ENCODE measurements around the gene MROH8.

MROH8 gene

GRCh38 chr20:37198932-37199660, 19.7 kb upstream of the MROH8 start:
- DNase-seq (ENCODE audit: low spot score), result no peak

DNA sequence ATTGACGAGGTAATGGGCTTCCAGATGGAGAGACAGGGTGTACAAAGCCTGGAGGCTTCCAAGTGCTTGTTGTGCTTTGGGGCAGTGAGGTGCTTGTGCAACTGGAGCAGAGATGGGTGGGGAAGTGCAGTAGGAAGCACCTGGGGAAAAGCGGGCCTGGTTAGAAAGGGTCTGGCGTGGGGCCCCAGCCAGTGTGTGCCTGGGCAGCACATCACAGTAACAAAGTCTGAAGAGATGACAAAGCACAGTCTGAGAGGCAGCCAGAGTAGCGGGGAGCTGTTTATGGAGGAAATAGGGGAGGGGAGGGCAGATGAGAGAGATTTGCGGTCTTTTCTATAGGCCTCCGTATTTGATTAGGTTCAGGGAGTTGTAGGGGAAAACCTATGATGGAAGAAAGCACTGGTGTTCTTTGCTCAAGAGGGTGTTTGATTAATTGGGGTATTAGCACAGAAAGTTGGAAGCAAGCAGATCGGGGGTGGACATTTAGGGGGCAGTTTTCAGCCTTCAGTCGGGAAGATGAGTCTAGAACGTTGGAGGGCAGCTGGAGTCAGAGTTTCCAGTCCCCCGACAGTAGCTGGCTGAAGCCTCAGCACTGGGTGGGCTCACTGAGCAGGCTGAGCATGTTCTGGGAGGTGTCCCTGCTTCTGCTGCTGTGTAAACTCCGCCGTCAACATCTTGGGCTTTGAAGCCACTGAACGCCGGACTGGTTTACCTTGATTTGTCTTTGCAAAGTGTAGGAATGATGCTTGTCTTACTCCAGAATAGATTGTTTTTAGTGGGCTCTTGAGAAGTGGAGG, 15.5 kb upstream of the MROH8 start:
- no peak for DNase-seq (ENCODE audit: low spot score)

DNA sequence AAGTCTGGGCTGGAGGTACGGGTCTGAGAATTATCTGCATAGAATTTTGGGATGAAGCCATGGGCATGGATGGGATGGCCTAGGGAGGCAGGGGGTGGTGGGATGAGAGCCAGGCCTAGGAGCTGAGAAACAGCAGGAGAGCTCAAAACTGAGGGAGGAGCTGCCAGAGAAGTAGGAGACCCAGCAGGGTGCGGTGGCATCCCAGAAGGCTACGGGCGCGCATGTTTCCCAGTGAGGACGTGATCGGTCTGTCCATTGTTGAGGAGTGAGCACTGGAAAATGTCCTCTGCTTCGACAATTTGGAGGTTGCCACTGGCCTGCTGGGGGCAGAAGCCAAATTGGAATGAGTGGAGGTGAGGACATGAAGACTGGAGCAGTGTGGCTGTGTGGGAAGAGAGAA, 14.5 kb upstream of the MROH8 start:
- no peak for DNase-seq (ENCODE audit: low spot score)

- peak; percentile 63 for DNase-seq (ENCODE audit: low spot score)
Measured at GRCh38 chr20:37193226-37193625, 13.9 kb upstream of the MROH8 start.

DNA sequence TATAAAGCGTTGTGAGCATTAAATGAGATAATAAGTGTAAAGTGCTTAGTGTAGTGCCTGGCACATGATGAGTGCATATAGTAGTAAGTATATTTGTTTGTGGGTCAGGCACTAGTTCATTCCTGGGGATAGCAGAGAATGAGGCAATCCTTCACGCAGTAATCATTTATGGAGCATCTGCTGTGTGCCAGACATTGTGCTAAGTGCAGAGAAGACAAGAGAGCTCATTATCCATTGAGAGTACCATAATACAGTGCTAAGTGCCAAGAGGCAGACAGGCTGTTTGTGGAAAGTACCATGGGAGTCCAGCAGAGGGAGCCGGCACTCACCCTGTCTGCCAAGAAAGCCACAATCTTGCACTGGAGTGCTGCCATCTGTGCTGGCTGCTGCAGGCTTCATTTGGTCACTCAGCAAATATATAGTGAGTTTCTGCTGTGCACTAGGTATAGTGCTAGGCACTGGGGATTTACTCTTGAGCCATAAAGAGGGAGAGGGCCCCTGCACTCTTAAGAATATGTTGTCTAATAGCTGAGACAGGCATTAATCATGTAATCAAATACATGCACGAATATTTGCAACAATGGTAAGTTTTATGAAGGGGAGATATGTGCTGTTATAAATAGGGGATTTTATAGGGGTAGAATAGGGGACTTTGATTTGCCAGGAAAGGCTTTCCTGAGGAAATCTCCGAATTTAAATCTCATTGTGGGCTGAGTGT, 12.9 kb upstream of the MROH8 start:
- peak; percentile 96 for DNase-seq (ENCODE audit: low spot score)

GRCh38 chr20:37190354-37191112, 11.2 kb upstream of the MROH8 start:
- DNase-seq (ENCODE audit: low spot score), result no peak

GRCh38 chr20:37189416-37190016, 10.2 kb upstream of the MROH8 start:
- no peak for DNase-seq (ENCODE audit: low spot score)

- DNase-seq (ENCODE audit: low spot score), result no peak
Measured at GRCh38 chr20:37188787-37189186, 9.4 kb upstream of the MROH8 start.

- no peak for DNase-seq (ENCODE audit: low spot score)
Measured at GRCh38 chr20:37185686-37186085, 6.3 kb upstream of the MROH8 start.

GRCh38 chr20:37179683-37180524, 556 bp upstream of the MROH8 start:
- DNase-seq (ENCODE audit: low spot score), result no peak

GRCh38 chr20:37172836-37173235, 6.5 kb downstream of the MROH8 start:
- no peak for DNase-seq (ENCODE audit: low spot score)

DNA sequence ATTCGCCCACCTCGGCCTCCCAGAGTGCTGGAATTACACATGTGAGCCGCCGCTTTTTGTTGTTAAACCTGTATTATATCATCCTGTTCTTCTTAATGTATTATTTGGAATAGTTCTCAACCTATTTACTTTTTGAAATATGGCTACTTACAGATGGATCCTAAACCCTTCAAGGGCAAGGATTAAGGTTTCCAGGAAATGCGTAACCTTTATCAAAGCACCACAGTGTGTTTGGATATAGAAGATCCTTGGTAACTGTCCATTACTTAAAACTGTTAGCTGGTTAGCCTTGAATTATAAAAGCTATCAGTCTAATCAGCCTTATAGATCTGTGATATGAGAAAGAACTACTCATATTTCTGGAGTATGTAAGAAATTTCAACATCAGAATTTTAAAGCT, 12.5 kb downstream of the MROH8 start:
- DNase-seq (ENCODE audit: low spot score), result no peak

DNA sequence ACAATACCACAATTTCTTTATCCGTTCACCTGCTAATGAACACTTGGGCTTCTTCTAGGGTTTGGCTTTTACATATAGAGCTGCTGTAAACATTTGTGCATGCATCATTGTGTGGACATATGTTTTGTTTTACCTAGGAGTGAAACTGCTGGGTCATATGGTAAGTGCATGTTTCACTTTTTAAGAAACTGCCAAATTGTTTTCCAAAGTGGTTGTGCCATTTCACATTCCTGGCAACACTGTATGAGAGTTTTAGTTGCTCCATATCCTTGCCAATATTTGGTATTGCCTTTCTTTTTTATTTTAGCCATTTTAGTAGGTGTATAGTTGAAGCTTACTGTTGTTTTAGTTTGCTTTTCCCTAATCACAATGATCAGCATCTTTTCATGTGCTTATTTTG, 14.3 kb downstream of the MROH8 start:
- no peak for DNase-seq (ENCODE audit: low spot score)

DNA sequence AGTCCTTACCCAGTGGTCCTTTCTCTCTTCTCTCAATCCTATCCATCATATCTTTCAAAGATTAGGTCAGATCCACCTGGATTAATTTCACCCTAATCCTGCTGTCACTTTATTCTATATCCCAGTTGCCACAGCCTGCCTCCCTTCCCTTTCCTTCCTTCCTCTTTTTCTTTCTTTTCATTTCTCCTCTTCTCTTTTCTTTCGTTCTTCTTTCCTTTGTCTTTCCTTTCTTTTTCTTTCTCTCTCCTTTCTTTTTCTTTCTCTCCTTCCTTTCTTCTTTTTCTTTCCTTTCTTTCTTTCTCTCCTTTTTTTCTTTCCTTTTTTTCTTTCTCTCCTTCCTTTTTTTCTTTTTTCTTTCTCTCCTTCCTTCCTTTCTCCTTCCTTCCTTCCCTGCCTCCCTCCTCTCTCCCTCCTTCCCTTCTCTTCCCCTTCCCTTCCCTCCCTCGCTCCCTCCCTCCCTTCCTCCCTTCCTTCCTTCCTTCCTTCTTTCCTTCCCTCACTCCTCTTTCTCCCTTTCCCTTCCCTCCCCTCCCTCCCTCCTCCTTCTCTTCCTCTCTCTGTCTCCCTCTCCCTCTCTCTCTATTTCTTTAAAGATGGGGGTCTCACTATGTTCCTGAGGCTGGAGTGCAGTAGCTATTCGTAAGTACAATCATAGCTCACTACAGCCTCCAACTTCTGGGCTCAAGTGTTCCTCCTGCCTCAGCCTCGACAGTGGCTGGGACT, 15.4 kb downstream of the MROH8 start:
- DNase-seq (ENCODE audit: low spot score), result no peak

- no peak for DNase-seq (ENCODE audit: low spot score)
Measured at GRCh38 chr20:37162646-37163045, 16.7 kb downstream of the MROH8 start.

DNA sequence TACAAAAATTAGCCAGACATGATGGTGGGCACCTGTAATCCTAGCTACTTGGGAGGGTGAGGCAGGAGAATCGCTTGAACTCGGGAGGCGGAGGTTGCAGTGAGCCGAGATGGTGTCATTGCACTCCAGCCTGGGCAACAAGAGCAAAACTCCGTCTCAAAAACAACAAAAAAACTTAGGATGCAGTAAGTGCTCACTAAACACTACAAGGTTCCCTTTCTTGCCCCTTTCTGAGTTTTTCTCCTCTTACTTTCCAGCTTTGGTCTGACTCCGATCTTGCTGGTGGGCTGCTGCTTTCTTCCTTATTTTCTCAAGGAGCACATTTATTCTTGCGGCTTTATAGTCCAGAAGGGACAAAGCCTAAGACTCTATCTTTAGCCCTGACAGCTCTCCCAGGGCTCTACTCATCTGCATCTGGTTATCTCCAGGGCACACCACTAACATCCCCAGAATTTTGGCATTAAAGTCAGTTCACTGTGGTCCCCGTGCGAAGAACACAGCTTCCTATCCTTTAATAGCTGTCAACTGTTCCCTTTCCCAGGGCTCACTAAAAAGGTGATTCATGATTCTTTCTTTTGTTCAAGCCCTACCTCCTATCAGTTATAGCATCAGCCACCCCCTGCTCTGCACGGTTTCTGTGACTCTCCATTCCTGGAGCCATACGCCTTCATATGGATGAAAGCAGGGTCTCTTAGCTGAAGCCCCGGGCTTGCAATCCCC, 17.4 kb downstream of the MROH8 start:
- DNase-seq (ENCODE audit: low spot score), result no peak

- no peak for DNase-seq (ENCODE audit: low spot score)
Measured at GRCh38 chr20:37160683-37161082, 18.7 kb downstream of the MROH8 start.

GRCh38 chr20:37158248-37158647, 21.1 kb downstream of the MROH8 start:
- DNase-seq (ENCODE audit: low spot score), result no peak

GRCh38 chr20:37155987-37156386, 23.4 kb downstream of the MROH8 start:
- DNase-seq (ENCODE audit: low spot score), result no peak
